ENCODE measurements around the gene STXBP1.

DNA sequence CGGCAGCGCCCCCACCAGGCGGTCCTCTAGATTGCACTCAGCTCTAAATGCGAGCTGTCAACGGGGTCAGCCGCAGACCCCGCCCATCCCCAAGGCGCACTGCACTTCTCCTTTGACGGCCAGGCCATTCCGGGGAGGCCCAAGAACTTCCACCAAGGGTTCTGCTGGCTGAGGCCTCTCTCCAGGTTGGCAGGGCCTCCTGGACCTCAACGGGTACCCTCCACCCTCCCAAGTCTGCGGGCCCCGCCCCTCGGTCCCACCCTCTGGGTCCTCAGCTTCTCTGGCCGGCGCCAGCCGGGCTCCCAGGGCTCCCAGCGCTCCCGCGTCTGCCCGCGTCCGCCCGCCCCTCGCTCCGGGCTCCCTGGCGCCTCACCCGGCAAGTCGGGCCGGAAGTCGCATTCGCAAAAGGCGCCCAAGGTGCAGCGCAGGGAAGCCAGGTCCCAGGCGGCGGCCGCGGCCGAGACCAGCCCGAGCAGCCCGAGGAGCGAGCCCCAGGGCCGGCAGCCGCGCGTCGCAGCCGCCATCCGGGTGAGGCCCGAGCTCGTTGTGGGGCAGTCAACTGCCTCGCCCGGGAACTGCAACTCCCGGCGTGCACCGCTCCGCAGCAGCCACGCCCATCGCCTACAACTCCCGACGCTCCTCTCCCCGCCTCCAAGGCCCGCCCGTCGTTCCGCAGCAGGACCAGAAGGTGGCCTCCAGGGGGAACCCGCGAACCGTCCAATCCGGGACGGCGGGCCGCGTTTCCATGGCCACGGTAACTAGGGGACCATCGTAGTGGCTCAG is 122.9 kb downstream of the STXBP1 start, which contains the start of gene TOR2A:
- TF ChIP-seq POLR2A (IDR thresholded peaks at IDR 0.05) (peak; percentile 86 to 91), EP300 (IDR thresholded peaks at IDR 0.05) (peak; percentile 78 to 87)
- TF ChIP-seq, protein P1, sequence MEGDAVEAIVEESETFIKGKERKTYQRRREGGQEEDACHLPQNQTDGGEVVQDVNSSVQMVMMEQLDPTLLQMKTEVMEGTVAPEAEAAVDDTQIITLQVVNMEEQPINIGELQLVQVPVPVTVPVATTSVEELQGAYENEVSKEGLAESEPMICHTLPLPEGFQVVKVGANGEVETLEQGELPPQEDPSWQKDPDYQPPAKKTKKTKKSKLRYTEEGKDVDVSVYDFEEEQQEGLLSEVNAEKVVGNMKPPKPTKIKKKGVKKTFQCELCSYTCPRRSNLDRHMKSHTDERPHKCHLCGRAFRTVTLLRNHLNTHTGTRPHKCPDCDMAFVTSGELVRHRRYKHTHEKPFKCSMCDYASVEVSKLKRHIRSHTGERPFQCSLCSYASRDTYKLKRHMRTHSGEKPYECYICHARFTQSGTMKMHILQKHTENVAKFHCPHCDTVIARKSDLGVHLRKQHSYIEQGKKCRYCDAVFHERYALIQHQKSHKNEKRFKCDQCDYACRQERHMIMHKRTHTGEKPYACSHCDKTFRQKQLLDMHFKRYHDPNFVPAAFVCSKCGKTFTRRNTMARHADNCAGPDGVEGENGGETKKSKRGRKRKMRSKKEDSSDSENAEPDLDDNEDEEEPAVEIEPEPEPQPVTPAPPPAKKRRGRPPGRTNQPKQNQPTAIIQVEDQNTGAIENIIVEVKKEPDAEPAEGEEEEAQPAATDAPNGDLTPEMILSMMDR (IDR thresholded peaks at IDR 0.05) = peak; percentile 94 to 99 (median 98)

Data from tibial nerve (tissue), 4 donors.